Lung (tissue), 12 donors: ENCODE data around the gene HSPG2. TPM values are rescaled to one million over a fixed set of nuclear protein-coding genes. Genes with fewer than 3 reads are reported as not detected.

Experiments used
- ATAC-seq: fragments of 200-7000 bp; cut with Tn5 transposase; one replicate; pipeline ENCODE4 v1.9.1; 2020; ENCODE audit warnings: moderate number of reproducible peaks; ENCODE audit not compliant: insufficient read depth, low FRiP score
- DNase-seq, 3 donors: peaks; one replicate each; pipeline ENCODE4 v3.0.0-alpha.2; 2013 to 2017
- H3K27ac ChIP-seq, 2 donors: one replicate each; pipeline ENCODE4 v1.5.1; 2013; ENCODE audit warnings: mild to moderate bottlenecking in 2 of 2, moderate library complexity in 2 of 2, control low read depth in 1 of 2, inconsistent platforms in 1 of 2, low read depth in 1 of 2, low read length in 1 of 2
- H3K27me3 ChIP-seq, 3 donors: one replicate each; pipeline ENCODE4 v1.5.1; 2013; ENCODE audit warnings: low read length in 2 of 3; ENCODE audit not compliant: control insufficient read depth in 3 of 3, insufficient read depth in 3 of 3
- H3K36me3 ChIP-seq, 4 donors: one replicate each; pipeline ENCODE4 v1.5.1; 2013; ENCODE audit warnings: low read length in 4 of 4, mild to moderate bottlenecking in 1 of 4, moderate library complexity in 1 of 4; ENCODE audit not compliant: control insufficient read depth in 4 of 4, insufficient read depth in 4 of 4
- H3K4me1 ChIP-seq, 5 donors: one replicate each; pipeline ENCODE4 v1.5.1; 2013; ENCODE audit warnings: low read length in 5 of 5, mild to moderate bottlenecking in 2 of 5, moderate library complexity in 1 of 5; ENCODE audit not compliant: control insufficient read depth in 5 of 5, insufficient read depth in 5 of 5
- H3K4me3 ChIP-seq: one replicate; pipeline ENCODE4 v1.5.1; 2013; ENCODE audit warnings: mild to moderate bottlenecking, control low read depth, moderate library complexity
- H3K9ac ChIP-seq, 2 donors: one replicate each; pipeline ENCODE4 v1.5.1; 2013; ENCODE audit warnings: low read length in 2 of 2, control low read depth in 1 of 2; ENCODE audit not compliant: insufficient read depth in 1 of 2
- H3K9me3 ChIP-seq, 4 donors: one replicate each; pipeline ENCODE4 v1.5.1; 2013; ENCODE audit warnings: low read length in 3 of 4, mild to moderate bottlenecking in 1 of 4, moderate library complexity in 1 of 4; ENCODE audit not compliant: control insufficient read depth in 4 of 4, insufficient read depth in 3 of 4
- CTCF ChIP-seq: IDR thresholded peaks from 2 replicates; pipeline ENCODE4 v1.5.1; 2012; ENCODE audit warnings: mild to moderate bottlenecking; ENCODE audit errors: control extremely low read depth, extremely low read depth
- WGBS, 2 donors: extraction: QIAGEN DNeasy Blood & Tissue Kit; methylation state at CpG; one replicate each; pipeline ENCODE4 v1.1.7; 2013; 5-methylcytosine and 5-hydroxymethylcytosine counted together
- polyA plus RNA-seq, 2 donors: library from polyadenylated mRNA; stranded (reverse); fragments of 200-250 nt; gene quantifications; one replicate each; pipeline ENCODE4 v1.2.1, GENCODE V29; 2013
- total RNA-seq, 2 donors: library from RNA; depleted of rRNA in 1 of 2; stranded (reverse); fragments of >200 nt in 1 of 2; gene quantifications; one replicate each; pipeline ENCODE4 v1.2.1, GENCODE V29; 2014 to 2021
- donor health status: control.
- donor health status: control.
- donor health status: Bipolar disorder and iron deficiency.
- donor health status: healthy.
- donor health status: DM: yes; HTN: yes; CAD: no.

Gene HSPG2
- total and polyA plus RNA-seq, 4 donors: 58.0 to 335 (median 140) TPM

DNA sequence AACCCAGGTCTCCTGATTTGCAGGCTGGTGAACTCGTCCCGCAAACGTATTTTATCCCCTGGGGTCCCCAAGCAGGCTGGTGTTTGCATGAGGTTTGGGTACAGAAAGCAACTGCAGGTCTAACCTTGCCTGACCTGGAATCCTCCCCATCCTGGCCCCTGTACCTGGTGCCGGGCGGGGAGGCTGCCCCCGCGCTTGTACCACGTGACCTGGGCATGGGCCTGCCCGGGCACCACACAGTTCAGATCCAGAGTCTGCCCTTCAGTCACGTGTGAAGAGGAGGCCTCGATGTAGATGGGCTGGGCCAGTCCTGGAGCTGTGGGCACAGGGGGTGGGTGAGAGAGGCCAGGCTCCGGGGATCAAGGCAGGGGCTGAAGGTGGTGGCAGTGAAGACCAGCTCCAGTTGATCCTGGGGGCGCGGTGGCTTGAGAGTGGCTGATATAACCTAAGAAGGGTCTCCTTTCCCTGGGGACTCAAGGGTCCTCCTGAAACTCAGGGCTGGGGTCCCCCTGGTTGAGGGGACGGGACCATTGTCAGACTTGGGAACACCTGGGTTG is 94.4 kb downstream of the HSPG2 start:
- Histone ChIP-seq H3K9ac (no peak overlapping the region), H3K4me1 (no peaks in the 10 kb centered on the region), H3K36me3 (peaks cover 8 to 64% (median 26%) of the 10 kb centered on the region in 4 donors), H3K4me3 (no peak overlapping the region), H3K27me3 (no peaks in the 10 kb centered on the region), H3K27ac (no peak overlapping the region), H3K9me3 (no peaks in the 10 kb centered on the region)
- ATAC-seq (no peak), DNase-seq (no peak)
- TF ChIP-seq CTCF: no peak
- whole genome bisulfite sequencing, 2 donors: 87 to 95% methylated on average over 15 of the region's 15 CpGs

DNA sequence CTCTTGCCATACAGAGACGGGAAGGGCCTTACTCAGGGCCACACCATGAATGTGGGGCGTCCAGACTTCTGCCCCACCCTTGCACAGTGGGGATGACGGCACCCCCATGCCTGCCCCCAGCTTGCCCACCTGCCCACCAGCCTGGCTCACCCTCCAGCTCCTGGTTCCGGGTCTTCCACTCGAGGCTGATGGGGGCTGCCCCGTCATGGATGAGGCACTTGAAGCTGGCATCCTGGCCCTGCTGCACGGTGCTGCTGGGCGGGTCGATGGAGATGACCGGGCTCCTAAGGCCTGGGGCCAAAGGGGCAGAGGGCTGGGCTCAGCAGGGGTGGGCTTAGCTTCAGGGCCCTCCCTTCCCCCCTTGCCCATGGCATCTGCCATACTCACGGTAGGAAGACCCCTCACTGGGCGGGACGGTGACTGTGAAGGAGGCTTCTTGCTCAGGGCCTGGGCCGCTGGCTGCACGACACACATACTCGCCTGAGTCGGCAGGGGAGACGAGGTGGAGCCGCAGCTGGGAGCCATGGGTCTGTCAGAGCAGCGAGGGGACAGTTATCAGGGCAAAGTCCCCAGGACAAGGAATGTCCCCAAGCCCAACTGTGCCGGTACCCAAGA is 95.2 kb downstream of the HSPG2 start:
- Histone ChIP-seq H3K27me3 (no peaks in the 10 kb centered on the region), H3K27ac (peak overlapping the region in 1 of 2 donors; percentile 7), H3K9me3 (no peaks in the 10 kb centered on the region), H3K36me3 (peaks cover 8 to 57% (median 26%) of the 10 kb centered on the region in 4 donors), H3K9ac (no peak overlapping the region), H3K4me3 (no peak overlapping the region), H3K4me1 (no peaks in the 10 kb centered on the region)
- DNase-seq (no peak), ATAC-seq (no peak)
- 93 to 97% methylated on average over 20 to 21 of the region's 21 CpGs for WGBS, 2 donors
- TF ChIP-seq CTCF: no peak

DNA sequence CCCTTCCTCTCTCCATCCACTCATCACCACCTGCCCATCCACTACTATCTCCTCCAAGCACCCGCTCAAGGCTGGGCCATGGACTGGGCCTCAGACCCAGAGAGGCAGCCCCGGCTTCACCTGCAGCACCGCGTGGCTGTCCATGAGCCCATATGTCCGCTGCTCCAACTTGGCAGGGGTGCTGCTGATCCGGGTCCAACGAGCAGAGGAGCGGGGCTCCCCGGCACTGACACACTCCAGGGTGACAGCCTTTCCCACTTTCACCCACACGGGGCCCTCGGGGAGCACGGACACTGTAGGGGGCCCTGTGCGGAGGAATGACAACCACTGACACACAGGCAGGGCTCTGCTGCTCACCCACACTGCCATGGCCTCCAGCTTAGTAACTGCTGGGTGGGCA is 96.1 kb downstream of the HSPG2 start:
- TF ChIP-seq CTCF: no peak
- WGBS, 2 donors: 95% methylated on average over 13 of the region's 13 CpGs
- H3K36me3 ChIP-seq: peaks cover 10 to 55% (median 27%) of the 10 kb centered on the region in 4 donors
- no peak overlapping the region for H3K27ac ChIP-seq
- H3K27me3 ChIP-seq: no peaks in the 10 kb centered on the region
- ATAC-seq (no peak), DNase-seq (no peak)
- H3K9ac ChIP-seq: no peak overlapping the region
- H3K9me3 ChIP-seq: no peaks in the 10 kb centered on the region
- no peaks in the 10 kb centered on the region for H3K4me1 ChIP-seq
- no peak overlapping the region for H3K4me3 ChIP-seq
